ENCODE data around the gene AMER2.

DNA sequence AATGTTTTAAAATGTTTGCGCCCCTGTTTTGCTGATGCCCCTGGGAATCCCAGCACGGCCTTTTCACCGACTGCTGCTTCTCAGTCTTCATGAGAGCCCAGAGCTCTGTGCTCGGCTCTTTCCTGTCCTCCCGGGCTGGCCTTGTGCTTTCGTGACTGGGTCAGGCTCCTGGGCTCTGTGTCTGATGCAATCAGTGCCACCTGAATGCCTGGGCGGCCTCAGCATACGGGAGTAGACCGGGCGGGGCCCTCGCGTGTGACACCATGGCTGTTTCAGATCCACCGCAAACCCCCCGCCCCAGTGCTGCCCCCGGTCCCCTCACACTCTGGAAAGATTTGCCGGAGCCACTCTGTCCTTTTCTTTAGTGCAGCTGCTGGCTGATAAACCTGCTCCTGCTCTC is 54.8 kb downstream of the AMER2 start:
- TF ChIP-seq, protein P1, sequence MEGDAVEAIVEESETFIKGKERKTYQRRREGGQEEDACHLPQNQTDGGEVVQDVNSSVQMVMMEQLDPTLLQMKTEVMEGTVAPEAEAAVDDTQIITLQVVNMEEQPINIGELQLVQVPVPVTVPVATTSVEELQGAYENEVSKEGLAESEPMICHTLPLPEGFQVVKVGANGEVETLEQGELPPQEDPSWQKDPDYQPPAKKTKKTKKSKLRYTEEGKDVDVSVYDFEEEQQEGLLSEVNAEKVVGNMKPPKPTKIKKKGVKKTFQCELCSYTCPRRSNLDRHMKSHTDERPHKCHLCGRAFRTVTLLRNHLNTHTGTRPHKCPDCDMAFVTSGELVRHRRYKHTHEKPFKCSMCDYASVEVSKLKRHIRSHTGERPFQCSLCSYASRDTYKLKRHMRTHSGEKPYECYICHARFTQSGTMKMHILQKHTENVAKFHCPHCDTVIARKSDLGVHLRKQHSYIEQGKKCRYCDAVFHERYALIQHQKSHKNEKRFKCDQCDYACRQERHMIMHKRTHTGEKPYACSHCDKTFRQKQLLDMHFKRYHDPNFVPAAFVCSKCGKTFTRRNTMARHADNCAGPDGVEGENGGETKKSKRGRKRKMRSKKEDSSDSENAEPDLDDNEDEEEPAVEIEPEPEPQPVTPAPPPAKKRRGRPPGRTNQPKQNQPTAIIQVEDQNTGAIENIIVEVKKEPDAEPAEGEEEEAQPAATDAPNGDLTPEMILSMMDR (IDR thresholded peaks at IDR 0.05 in 8 of 11, conservative IDR thresholded peaks at IDR 0.05 in 3 of 11), result no peak
- TF ChIP-seq POLR2A (IDR thresholded peaks at IDR 0.05), result no peak
